Fibroblast of lung (primary cell): ENCODE measurements around the gene ROBO1.

Experiments used
- CTCF ChIP-seq, 2 donors: IDR thresholded peaks in 1 of 2; conservative IDR thresholded peaks in 1 of 2; 1 replicate in 1 of 2; 2 replicates in 1 of 2; pipeline ENCODE4 v1.5.1; 2011 to 2012; ENCODE audit warnings: low read length in 2 of 2, control low read depth in 1 of 2, inconsistent platforms in 1 of 2, low read depth in 1 of 2, mild to moderate bottlenecking in 1 of 2
- EZH2 ChIP-seq: IDR thresholded peaks from 2 replicates; pipeline ENCODE4 v1.5.1; 2012; ENCODE audit warnings: low read length, control low read depth, mild to moderate bottlenecking; ENCODE audit errors: missing control alignments

- TF ChIP-seq CTCF (conservative IDR thresholded peaks at IDR 0.05 in 1 of 2, IDR thresholded peaks at IDR 0.05 in 1 of 2; ENCODE audit: low read depth in 1 of 2, low read length in 2 of 2) (no peak), EZH2 (no peak)
Observed at GRCh38 chr3:79606414-79606813, 161.4 kb downstream of the ROBO1 start.
